Fibroblast of upper back skin (primary cell): ENCODE results near the gene CARNS1.
A peak's percentile ranks its signal among the peaks of the same experiment; 100 is the strongest.

Experiments
- DNase-seq: peaks from one replicate; pipeline ENCODE4 v3.0.0-alpha.2; 2013

CARNS1 gene

DNA sequence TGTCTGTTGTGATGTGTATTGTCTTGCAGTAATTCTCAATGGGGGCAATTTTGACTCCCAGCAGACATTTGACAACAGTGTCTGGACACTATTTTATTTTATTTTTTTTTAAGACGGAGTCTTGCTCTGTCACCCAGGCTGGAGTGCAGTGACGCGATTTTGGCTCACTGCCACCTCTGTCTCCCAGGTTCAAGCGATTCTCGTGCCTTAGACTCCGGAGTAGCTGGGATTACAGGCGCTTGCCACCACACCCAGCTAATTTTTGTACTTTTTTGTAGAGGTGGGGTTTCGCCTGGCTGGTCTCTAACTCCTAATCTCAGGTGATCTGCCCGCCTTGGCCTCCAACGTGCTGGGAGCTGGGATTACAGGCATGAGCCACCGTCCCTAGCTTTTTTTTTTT lies 14.2 kb downstream of the CARNS1 start:
- DNase-seq: no peak

GRCh38 chr11:67431346-67432249 lies 16.1 kb downstream of the CARNS1 start:
- no peak for DNase-seq

DNA sequence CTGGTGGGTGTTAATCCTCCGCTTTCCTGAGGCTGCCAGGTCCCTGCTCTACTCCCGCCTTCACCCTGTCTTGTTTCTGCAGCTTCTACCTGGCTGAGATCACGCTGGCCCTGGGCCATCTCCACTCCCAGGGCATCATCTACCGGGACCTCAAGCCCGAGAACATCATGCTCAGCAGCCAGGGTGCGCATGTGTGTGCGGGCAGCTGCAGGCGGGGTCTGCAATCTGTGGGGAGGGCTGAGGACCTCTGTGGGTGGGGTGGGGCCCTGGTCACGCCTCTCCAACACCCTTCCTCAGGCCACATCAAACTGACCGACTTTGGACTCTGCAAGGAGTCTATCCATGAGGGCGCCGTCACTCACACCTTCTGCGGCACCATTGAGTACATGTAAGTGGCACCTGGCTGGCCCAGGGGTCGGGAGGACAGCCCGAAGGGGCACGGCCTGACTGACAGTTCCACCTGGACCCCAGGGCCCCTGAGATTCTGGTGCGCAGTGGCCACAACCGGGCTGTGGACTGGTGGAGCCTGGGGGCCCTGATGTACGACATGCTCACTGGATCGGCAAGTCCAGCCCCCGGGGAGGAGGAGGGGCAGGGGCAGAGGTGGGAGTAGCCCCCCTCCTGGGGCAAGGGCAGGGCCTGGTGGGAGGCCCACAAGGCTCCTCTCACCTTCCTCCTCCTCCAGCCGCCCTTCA lies 17.3 kb downstream of the CARNS1 start:
- no peak for DNase-seq

DNA sequence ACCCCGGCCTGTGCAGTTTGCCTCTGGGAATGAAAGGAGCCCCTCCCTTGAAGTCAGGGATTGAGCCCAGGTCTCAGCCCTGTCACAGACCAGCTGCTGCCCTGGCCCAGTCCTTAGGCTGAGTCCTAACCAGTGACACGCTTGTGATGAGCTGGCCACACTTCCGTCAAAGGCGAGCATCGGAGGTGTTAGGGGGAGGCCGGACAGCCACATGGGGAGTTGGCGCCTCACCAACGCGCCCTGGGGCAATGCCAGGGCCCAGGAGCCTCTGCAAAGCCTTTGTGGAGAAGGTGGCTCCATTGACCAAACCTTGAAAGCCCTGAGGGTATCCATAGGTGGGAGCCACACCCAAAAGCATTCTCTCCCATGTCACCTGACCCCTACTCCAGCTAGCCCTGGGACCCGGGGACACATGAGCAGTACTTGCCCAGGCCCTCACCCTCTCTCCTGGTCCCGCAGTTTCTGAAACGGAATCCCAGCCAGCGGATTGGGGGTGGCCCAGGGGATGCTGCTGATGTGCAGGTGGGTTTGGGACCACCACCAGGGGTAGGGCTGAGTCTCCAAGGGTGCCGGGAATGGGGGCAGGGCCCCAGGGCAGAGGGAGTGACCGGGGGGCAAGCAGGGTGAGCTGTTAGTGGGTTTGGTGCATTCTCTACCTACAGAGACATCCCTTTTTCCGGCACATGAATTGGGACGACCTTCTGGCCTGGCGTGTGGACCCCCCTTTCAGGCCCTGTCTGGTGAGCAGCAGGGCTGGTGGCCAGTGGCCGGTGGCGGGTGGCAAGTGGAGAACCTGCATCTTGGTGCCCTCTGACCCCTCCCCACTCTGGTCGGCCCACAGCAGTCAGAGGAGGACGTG lies 18.3 kb downstream of the CARNS1 start:
- no peak for DNase-seq

- no peak for DNase-seq
Measured at GRCh38 chr11:67434395-67434881, 19.0 kb downstream of the CARNS1 start.

DNA sequence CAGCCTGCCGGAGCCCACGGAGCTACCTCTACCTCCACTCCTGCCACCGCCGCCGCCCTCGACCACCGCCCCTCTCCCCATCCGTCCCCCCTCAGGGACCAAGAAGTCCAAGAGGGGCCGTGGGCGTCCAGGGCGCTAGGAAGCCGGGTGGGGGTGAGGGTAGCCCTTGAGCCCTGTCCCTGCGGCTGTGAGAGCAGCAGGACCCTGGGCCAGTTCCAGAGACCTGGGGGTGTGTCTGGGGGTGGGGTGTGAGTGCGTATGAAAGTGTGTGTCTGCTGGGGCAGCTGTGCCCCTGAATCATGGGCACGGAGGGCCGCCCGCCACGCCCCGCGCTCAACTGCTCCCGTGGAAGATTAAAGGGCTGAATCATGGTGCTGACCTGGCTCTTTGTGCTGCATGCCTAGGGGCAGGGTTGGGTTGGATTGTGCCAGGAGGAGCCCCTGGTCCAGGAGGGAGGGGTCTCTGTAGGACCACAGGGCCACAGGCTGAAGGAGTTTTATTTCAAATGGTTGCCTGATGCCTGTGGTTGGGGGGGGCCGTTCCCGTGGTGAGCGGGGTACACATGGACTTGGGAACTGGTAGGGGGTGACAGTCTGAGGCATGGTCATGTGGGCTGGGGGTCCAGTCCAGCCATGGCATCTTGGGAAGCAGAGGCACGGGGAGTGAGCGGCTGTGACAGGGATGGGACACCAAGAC lies 19.7 kb downstream of the CARNS1 start:
- no peak for DNase-seq

- no peak for DNase-seq
Measured at GRCh38 chr11:67435727-67436458, 20.4 kb downstream of the CARNS1 start.

- peak; percentile 58 for DNase-seq
Measured at GRCh38 chr11:67436459-67437081, 21.1 kb downstream of the CARNS1 start.

GRCh38 chr11:67437082-67437808 lies 21.8 kb downstream of the CARNS1 start, which contains the start of gene PTPRCAP:
TSS of gene PTPRCAP (minus strand) at chr11:67437682. CDS start at chr11:67437619, 63 bp downstream.
- DNase-seq: peak; percentile 52

GRCh38 chr11:67437809-67438157 lies 22.3 kb downstream of the CARNS1 start:
- DNase-seq: no peak

DNA sequence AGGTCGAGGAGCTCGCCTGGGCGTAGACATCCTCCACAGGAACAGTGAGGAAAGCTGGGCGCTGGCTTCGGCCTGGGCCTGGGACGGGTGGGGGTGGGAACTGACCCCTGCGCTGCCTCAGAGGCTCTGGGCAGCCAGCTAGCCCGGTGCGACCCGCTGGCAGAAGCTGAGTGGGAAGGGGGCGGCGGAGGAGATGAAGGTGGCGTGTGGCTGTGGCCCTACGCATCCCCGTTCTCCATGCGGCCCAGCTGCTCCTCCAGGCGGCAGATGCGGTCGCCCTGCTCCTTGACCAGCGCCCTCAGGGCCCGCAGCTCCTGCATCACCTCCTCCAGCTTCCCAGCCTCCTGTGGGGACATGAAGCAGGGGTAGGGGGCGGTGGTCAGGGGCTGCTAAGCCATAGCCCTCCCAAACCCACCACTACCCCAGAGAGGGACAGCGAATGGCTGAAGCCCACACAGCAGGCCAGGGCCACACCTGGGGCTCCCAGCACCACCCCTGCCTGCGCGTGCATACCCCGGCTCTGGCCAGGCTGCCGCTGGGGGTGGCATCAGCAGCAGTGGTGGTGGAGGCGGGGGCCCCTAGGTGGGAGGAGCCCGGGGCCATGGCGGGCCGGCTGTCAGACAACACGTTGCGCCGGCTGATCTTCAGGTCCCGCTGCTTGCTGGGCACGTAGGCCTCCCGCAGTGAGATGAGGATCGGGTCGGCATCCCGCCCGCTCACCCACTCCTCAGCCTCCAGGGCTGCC lies 22.9 kb downstream of the CARNS1 start:
- no peak for DNase-seq

GRCh38 chr11:67439321-67440228 lies 24.1 kb downstream of the CARNS1 start:
- no peak for DNase-seq

DNA sequence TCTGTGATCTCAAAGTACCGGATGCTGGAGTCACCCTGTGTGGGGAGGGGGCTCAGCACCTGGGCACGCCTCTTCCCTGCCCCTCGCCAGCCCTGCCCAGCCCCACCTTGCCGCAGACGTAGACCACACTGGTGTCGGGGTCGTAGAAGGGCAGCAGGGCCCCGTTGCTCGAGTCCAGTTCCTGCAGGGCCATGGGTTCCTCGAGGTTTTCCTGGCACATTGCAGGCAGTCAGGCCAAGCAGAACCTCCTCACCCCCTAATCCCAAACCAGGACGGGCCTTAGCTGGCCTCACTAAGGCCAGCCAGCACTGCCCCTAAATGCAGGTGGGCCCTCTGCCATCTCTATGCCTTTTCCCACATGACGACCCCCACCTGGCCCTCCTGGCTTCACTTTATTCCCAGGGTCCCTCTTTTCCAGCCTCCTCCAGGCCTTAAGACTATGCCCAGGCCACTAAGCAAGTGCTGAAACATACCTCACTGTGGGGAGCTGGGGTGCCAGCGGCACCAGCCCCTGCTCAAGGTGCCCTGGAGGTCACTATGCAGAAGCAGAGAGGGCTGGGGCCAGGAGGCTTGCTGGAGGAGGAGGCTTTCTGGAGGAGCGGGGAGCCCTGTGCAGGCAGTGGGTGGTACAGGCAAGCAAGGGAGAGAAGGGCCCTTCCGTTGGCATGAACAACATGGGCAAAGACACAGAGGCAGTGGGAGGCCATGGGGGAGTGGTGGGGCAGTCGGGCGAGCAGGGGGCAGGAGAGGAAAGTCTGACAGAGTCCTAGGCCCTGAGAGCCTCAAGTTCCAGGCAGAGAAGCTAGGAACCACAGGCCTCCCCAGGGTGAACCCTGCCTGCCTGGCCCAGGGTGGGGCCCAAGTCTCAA lies 25.0 kb downstream of the CARNS1 start:
- DNase-seq: no peak

GRCh38 chr11:67441098-67441563 lies 25.7 kb downstream of the CARNS1 start:
- no peak for DNase-seq

DNA sequence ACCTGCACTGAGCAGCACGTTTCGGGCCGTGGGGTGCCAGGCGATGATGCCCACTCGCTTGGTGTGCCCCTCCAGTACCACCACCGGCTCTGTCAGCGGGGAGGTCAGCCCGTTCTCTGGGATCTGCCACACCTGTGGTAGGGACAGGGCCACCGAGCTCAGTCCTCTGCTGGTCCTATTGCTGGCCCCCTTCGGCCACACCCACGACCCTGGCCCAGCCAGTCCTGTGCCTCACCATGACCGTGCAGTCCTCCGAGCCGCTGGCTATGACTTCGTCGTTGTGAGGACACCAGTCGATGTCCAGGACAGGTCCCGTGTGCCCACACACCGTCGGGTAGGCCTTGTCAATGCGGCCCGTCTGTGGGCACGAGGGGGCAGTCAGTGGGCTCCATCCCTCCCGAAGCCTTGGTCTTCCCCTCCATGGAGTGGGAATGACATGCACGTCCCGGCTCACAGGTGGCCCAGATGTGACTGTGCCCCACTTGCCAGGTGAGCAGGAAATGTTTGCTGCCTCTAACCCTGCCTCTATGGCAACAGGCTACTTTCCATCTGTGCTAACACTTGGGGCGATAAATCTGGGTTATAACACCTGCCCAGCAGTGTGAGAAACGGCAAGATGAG lies 26.4 kb downstream of the CARNS1 start:
- DNase-seq: no peak

DNA sequence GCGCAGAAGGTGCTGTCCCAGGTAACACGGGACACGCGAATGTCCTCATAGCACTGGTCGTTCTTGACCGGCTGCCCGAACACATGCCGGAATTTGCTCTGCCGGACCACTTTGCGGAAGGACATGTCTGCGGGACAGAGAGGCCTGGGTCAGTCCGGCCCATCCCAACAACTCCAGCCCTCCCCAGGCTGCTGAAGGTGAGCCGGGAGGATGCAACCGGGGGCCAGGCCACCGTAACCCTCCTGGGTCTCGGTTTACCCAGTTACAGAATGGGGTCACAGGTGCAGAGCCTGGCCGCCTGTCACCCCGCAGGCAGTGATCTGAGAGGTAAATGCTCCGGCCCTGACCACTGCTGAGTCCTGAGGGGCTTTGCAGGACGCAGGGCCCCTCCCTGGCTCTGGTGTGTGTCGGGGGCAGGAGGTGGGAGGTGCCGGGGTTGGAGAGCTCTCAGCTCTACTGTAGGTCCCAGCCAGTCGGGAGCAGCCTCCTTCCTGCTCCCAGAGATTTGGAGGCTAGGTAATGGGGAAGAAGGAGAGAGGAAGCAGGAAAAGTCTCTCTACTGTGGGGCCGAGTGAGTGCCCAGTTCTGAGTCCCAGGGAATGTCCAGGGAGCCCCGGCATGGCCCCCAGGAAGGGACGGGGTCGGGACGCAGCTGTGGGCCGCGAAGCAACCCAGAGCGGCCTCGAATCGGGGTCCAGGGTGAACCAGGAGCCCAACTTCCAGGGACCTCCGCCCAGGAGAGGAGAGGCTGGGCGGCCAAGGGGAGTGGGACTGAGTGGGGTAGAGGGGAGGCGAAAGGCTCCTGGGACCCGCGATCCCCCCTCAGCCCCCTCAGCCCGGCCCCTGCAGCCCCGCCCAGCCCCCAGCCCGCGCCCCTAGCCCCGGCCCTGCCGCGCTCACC lies 27.3 kb downstream of the CARNS1 start:
- DNase-seq: no peak
